ENCODE measurements around the gene NOL9. TPM values are rescaled to one million over a fixed set of nuclear protein-coding genes. Genes with fewer than 3 reads are reported as not detected.

NOL9 gene
- total and polyA plus RNA-seq, 2 of the 13 experiments (the other 11 are each of a cell fraction or from before 2014, with no cell fraction given): 18.0 to 24.7 TPM

DNA sequence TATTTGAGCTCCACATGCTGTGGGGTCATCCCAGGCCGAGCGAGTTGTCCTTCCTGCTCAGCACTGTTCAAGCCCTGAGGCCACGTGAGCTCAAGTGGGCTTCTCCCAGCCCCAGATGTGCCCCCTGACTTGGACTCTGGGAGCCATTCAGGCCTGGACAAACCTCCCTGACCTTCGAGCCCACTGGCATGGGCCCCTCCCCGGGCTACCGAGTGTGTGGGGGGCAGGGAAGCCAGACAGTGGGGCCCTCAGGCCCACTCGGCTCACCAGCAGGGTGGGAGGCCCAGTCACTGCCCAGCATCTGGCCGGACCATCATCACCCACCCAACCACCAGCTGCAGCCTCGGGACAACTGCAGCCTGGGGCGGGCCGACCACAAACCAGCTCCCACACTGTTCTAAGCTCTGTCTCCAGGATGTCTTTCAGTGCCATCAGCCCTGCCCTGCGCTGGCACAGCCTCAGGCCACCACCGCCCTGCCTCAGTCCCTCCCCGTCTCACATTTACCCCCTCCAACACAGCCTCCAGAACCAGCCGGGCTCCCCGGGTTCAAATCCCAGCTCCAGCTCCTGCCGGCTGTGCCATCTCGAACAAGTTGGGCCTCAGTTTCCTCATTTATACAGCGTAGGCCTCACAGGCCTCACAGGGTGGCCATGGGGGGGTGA is 41.9 kb downstream of the NOL9 start (continued):
- TF ChIP-seq, protein P1, sequence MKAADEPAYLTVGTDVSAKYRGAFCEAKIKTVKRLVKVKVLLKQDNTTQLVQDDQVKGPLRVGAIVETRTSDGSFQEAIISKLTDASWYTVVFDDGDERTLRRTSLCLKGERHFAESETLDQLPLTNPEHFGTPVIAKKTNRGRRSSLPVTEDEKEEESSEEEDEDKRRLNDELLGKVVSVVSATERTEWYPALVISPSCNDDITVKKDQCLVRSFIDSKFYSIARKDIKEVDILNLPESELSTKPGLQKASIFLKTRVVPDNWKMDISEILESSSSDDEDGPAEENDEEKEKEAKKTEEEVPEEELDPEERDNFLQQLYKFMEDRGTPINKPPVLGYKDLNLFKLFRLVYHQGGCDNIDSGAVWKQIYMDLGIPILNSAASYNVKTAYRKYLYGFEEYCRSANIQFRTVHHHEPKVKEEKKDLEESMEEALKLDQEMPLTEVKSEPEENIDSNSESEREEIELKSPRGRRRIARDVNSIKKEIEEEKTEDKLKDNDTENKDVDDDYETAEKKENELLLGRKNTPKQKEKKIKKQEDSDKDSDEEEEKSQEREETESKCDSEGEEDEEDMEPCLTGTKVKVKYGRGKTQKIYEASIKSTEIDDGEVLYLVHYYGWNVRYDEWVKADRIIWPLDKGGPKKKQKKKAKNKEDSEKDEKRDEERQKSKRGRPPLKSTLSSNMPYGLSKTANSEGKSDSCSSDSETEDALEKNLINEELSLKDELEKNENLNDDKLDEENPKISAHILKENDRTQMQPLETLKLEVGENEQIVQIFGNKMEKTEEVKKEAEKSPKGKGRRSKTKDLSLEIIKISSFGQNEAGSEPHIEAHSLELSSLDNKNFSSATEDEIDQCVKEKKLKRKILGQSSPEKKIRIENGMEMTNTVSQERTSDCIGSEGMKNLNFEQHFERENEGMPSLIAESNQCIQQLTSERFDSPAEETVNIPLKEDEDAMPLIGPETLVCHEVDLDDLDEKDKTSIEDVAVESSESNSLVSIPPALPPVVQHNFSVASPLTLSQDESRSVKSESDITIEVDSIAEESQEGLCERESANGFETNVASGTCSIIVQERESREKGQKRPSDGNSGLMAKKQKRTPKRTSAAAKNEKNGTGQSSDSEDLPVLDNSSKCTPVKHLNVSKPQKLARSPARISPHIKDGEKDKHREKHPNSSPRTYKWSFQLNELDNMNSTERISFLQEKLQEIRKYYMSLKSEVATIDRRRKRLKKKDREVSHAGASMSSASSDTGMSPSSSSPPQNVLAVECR (CRISPR knock-in tag; IDR thresholded peaks at IDR 0.05; ENCODE audit: borderline replicate concordance): peak; percentile 9; the same call in 1 of the 2 replicates
- TF ChIP-seq, protein P2, sequence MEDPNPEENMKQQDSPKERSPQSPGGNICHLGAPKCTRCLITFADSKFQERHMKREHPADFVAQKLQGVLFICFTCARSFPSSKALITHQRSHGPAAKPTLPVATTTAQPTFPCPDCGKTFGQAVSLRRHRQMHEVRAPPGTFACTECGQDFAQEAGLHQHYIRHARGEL (CRISPR knock-in tag; IDR thresholded peaks at IDR 0.05): no peak
- no peak for TF ChIP-seq TP53 (CRISPR knock-in tag; conservative IDR thresholded peaks at IDR 0.05)
- no peak for TF ChIP-seq SIN3A (IDR thresholded peaks at IDR 0.05; ENCODE audit: borderline replicate concordance, low read depth, low read length)
- no peak for TF ChIP-seq GPN1 (CRISPR knock-in tag; IDR thresholded peaks at IDR 0.05; ENCODE audit: borderline replicate concordance)
- TF ChIP-seq MED8 (CRISPR knock-in tag; IDR thresholded peaks at IDR 0.05; ENCODE audit: insufficient replicate concordance): no peak
- TF ChIP-seq, protein P3, sequence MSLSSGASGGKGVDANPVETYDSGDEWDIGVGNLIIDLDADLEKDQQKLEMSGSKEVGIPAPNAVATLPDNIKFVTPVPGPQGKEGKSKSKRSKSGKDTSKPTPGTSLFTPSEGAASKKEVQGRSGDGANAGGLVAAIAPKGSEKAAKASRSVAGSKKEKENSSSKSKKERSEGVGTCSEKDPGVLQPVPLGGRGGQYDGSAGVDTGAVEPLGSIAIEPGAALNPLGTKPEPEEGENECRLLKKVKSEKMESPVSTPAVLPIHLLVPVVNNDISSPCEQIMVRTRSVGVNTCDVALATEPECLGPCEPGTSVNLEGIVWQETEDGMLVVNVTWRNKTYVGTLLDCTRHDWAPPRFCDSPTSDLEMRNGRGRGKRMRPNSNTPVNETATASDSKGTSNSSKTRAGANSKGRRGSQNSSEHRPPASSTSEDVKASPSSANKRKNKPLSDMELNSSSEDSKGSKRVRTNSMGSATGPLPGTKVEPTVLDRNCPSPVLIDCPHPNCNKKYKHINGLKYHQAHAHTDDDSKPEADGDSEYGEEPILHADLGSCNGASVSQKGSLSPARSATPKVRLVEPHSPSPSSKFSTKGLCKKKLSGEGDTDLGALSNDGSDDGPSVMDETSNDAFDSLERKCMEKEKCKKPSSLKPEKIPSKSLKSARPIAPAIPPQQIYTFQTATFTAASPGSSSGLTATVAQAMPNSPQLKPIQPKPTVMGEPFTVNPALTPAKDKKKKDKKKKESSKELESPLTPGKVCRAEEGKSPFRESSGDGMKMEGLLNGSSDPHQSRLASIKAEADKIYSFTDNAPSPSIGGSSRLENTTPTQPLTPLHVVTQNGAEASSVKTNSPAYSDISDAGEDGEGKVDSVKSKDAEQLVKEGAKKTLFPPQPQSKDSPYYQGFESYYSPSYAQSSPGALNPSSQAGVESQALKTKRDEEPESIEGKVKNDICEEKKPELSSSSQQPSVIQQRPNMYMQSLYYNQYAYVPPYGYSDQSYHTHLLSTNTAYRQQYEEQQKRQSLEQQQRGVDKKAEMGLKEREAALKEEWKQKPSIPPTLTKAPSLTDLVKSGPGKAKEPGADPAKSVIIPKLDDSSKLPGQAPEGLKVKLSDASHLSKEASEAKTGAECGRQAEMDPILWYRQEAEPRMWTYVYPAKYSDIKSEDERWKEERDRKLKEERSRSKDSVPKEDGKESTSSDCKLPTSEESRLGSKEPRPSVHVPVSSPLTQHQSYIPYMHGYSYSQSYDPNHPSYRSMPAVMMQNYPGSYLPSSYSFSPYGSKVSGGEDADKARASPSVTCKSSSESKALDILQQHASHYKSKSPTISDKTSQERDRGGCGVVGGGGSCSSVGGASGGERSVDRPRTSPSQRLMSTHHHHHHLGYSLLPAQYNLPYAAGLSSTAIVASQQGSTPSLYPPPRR (CRISPR knock-in tag; IDR thresholded peaks at IDR 0.05; ENCODE audit: borderline replicate concordance): no peak
- TF ChIP-seq, protein P4, sequence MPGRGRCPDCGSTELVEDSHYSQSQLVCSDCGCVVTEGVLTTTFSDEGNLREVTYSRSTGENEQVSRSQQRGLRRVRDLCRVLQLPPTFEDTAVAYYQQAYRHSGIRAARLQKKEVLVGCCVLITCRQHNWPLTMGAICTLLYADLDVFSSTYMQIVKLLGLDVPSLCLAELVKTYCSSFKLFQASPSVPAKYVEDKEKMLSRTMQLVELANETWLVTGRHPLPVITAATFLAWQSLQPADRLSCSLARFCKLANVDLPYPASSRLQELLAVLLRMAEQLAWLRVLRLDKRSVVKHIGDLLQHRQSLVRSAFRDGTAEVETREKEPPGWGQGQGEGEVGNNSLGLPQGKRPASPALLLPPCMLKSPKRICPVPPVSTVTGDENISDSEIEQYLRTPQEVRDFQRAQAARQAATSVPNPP (CRISPR knock-in tag; IDR thresholded peaks at IDR 0.05): no peak
- TF ChIP-seq ZNF260 (CRISPR knock-in tag; IDR thresholded peaks at IDR 0.05; ENCODE audit: borderline replicate concordance, low read depth): no peak
- TF ChIP-seq REL (CRISPR knock-in tag; conservative IDR thresholded peaks at IDR 0.05): no peak
- TF ChIP-seq ZNF788 (CRISPR knock-in tag; IDR thresholded peaks at IDR 0.05; ENCODE audit: borderline replicate concordance): no peak
- TF ChIP-seq ZNF205 (CRISPR knock-in tag; IDR thresholded peaks at IDR 0.05): no peak
- TF ChIP-seq, protein P5, sequence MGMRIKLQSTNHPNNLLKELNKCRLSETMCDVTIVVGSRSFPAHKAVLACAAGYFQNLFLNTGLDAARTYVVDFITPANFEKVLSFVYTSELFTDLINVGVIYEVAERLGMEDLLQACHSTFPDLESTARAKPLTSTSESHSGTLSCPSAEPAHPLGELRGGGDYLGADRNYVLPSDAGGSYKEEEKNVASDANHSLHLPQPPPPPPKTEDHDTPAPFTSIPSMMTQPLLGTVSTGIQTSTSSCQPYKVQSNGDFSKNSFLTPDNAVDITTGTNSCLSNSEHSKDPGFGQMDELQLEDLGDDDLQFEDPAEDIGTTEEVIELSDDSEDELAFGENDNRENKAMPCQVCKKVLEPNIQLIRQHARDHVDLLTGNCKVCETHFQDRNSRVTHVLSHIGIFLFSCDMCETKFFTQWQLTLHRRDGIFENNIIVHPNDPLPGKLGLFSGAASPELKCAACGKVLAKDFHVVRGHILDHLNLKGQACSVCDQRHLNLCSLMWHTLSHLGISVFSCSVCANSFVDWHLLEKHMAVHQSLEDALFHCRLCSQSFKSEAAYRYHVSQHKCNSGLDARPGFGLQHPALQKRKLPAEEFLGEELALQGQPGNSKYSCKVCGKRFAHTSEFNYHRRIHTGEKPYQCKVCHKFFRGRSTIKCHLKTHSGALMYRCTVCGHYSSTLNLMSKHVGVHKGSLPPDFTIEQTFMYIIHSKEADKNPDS (CRISPR knock-in tag; IDR thresholded peaks at IDR 0.05): no peak
